ENCODE results near the gene SMIM30.

- TF ChIP-seq CTCF (IDR thresholded peaks at IDR 0.05) (no peak), POLR2A (IDR thresholded peaks at IDR 0.05) (peak; percentile 50 to 96)
Observed at GRCh38 chr7:113118074-113118959, at the start of gene SMIM30.

Measured in heart left ventricle (tissue), 13 donors.